Naive thymus-derived CD4-positive, alpha-beta T cell (primary cell): ENCODE results near the gene TBC1D10B. TPM values are rescaled to one million over a fixed set of nuclear protein-coding genes. Genes with fewer than 3 reads are reported as not detected.
"Not testable (repeated sequence)": the region's sequence is repeated elsewhere in the genome, so short reads cannot be mapped to it uniquely, and the experiment has no call there.

Source experiments
- ATAC-seq: fragments of 150-1000 bp; cut with Tn5 transposase; 2 replicates; pipeline ENCODE4 v1.10.0; 2021; ENCODE audit warnings: mild to moderate bottlenecking, moderate library complexity
- CTCF ChIA-PET: fragments of 350-600 bp; sonication (Branson Sonifier 250); formaldehyde crosslinking; loops from one replicate; lab custom pipeline; 2021; ENCODE audit warnings: antibody characterized with exemption; lab: Charles Lee
- POLR2A ChIA-PET: fragments of 350-600 bp; sonication (Branson Sonifier 250); formaldehyde crosslinking; loops from one replicate; lab custom pipeline; 2021; ENCODE audit warnings: antibody characterized with exemption, inconsistent platforms; lab: Charles Lee
- DNase-seq, 9 donors: peaks; one replicate each; pipeline versions ENCODE4 v3.0.0 to v3.0.0-alpha.2; 2020 to 2022; ENCODE audit warnings: mixed read lengths in 1 of 9
- H3K27ac ChIP-seq: one replicate; pipeline ENCODE4 v1.7.0; 2013; ENCODE audit warnings: mild to moderate bottlenecking, low read depth, low read length, moderate library complexity
- H3K27me3 ChIP-seq, 2 donors: one replicate each; pipeline ENCODE4 v1.7.0; 2013; ENCODE audit warnings: low read length in 2 of 2, mild to moderate bottlenecking in 2 of 2, moderate library complexity in 2 of 2; ENCODE audit not compliant: control insufficient read depth in 2 of 2, insufficient read depth in 2 of 2
- H3K36me3 ChIP-seq, 3 experiments: 1 replicate in 2 of 3; 2 replicates in 1 of 3; pipeline ENCODE4 v1.7.0; 2013; ENCODE audit warnings: low read length in 3 of 3, mild to moderate bottlenecking in 3 of 3, moderate library complexity in 1 of 3; ENCODE audit not compliant: insufficient read depth in 3 of 3, control insufficient read depth in 2 of 3
- H3K4me1 ChIP-seq, 2 donors: one replicate each; pipeline ENCODE4 v1.7.0; 2013; ENCODE audit warnings: low read length in 2 of 2, mild to moderate bottlenecking in 2 of 2, moderate library complexity in 1 of 2; ENCODE audit not compliant: control insufficient read depth in 2 of 2, insufficient read depth in 2 of 2
- H3K4me3 ChIP-seq: 2 replicates; pipeline ENCODE4 v1.7.0; 2013; ENCODE audit warnings: mild to moderate bottlenecking, low read length
- H3K9me3 ChIP-seq, 3 experiments: 1 replicate in 2 of 3; 2 replicates in 1 of 3; pipeline ENCODE4 v1.7.0; 2013; ENCODE audit warnings: low read length in 3 of 3; ENCODE audit not compliant: control insufficient read depth in 2 of 3
- H3K27ac Mint-ChIP-seq, 9 donors: one replicate each; pipeline ENCODE4 v1.8.0; 2020 to 2022; ENCODE audit warnings: mixed read lengths in 9 of 9, mild to moderate bottlenecking in 8 of 9, moderate library complexity in 5 of 9, inconsistent platforms in 2 of 9
- H3K27me3 Mint-ChIP-seq, 5 donors: one replicate each; pipeline ENCODE4 v1.8.0; 2021 to 2022; ENCODE audit warnings: mixed read lengths in 5 of 5, mild to moderate bottlenecking in 1 of 5
- H3K36me3 Mint-ChIP-seq, 5 donors: one replicate each; pipeline ENCODE4 v1.8.0; 2020 to 2022; ENCODE audit warnings: mixed read lengths in 5 of 5, mild to moderate bottlenecking in 3 of 5, inconsistent platforms in 1 of 5
- H3K4me1 Mint-ChIP-seq, 7 donors: one replicate each; pipeline ENCODE4 v1.8.0; 2020 to 2022; ENCODE audit warnings: mixed read lengths in 7 of 7, mild to moderate bottlenecking in 3 of 7, inconsistent platforms in 1 of 7
- H3K4me3 Mint-ChIP-seq, 10 donors: one replicate each; pipeline ENCODE4 v1.8.0; 2020 to 2022; ENCODE audit warnings: mild to moderate bottlenecking in 10 of 10, mixed read lengths in 10 of 10, moderate library complexity in 6 of 10, inconsistent platforms in 2 of 10
- H3K9me3 Mint-ChIP-seq, 11 donors: one replicate each; pipeline ENCODE4 v1.8.0; 2020 to 2022; ENCODE audit warnings: mixed read lengths in 11 of 11, mild to moderate bottlenecking in 4 of 11, inconsistent platforms in 1 of 11, moderate library complexity in 1 of 11
- intact Hi-C, 2 donors: fragments of 100-400 bp; cut with micrococcal nuclease; formaldehyde crosslinking; loops; one replicate each; pipeline ENCODE4 v1.15.1; 2023
- polyA plus RNA-seq, 2 donors: library from polyadenylated mRNA; unstranded; fragments of 300-500 nt; fragmentation: Illumina TruSeq; gene quantifications; one replicate each; pipeline ENCODE4 v1.2.3, GENCODE V29; 2021
- total RNA-seq, 6 experiments: library from RNA in 5 of 6; stranded (reverse) in 5 of 6; gene quantifications; 1 replicate in 5 of 6; 2 replicates in 1 of 6; pipeline ENCODE4 v1.2.3 and lab custom pipeline; 2021 to 2026

TBC1D10B gene
- total and polyA plus RNA-seq, 7 experiments from 2014 or later = 7.6 to 70.0 (median 43.8) TPM

DNA sequence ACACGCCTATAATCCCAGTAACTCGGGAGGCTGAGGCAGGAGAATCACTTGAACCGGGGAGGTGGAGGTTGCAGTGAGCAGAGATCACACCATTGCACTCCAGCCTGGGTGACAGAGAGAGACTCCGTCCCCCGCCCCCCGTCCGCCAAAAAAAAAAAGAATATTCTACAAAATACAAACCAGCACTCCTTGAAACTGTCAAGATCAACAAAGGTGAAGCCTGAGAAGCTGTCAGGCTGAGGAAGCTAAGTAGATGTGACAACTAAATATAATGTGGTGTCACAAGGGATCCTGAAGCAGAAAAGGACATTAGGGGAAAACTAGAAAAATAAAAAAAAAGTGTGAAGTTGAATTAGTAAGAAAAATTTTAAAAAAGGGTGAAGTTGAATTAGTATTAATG, 21.4 kb downstream of the TBC1D10B start:
- Mint-ChIP-seq H3K36me3 (peaks cover 0 to 15% (median 4%) of the 10 kb centered on the region in 5 donors), H3K27me3 (no peaks in the 10 kb centered on the region), H3K9me3 (no peaks in the 10 kb centered on the region), H3K4me1 (peaks cover 0 to 25% (median 13%) of the 10 kb centered on the region in 7 donors), H3K27ac (peak overlapping the region in 3 of 9 donors; percentile 36 to 87 (median 36)), H3K4me3 (no peak overlapping the region)
- ChIA-PET CTCF (no interaction called here), POLR2A (interaction anchor here (0.9 to 1.5 kb wide), 2 partner anchors 13 to 220 kb away, joined by 5 to 6 read pairs; no protein-coding TSS in a partner anchor)
- H3K4me1 ChIP-seq = peaks cover 3 to 5% of the 10 kb centered on the region in 2 donors
- no peaks in the 10 kb centered on the region for H3K9me3 ChIP-seq
- H3K36me3 ChIP-seq = peaks cover 0 to 39% (median 22%) of the 10 kb centered on the region in 3 experiments
- no peak for ATAC-seq
- no peaks in the 10 kb centered on the region for H3K27me3 ChIP-seq
- intact Hi-C loops = no loop called here
- H3K27ac ChIP-seq = no peak overlapping the region
- DNase-seq = no peak
- H3K4me3 ChIP-seq = no peak overlapping the region

DNA sequence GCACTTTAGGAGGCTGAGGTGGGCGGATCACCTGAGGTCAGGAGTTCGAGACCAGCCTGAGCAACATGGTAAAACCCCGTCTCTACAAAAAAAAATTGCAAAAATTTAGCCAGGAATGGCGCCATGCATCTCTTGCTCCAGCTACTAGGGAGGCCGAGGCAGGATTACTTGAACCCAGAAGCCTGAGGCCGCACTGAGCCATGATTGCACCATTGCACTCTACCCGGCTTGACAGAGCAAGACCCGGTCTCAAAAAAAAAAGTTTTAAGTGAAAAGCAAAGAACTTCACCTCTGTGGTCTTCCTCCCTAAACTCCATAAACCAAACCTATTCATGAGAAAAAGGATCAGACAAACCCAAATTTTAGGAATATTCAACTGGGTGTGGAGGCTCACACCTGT, 22.2 kb downstream of the TBC1D10B start:
- H3K9me3 ChIP-seq = no peaks in the 10 kb centered on the region
- Mint-ChIP-seq H3K36me3 (peaks cover 0 to 15% (median 4%) of the 10 kb centered on the region in 5 donors), H3K27me3 (no peaks in the 10 kb centered on the region), H3K4me3 (no peak overlapping the region), H3K27ac (peak overlapping the region in 1 of 9 donors; percentile 60), H3K9me3 (no peaks in the 10 kb centered on the region), H3K4me1 (peaks cover 0 to 20% (median 5%) of the 10 kb centered on the region in 7 donors)
- no peak overlapping the region for H3K27ac ChIP-seq
- no peaks in the 10 kb centered on the region for H3K27me3 ChIP-seq
- peaks cover 0 to 30% (median 21%) of the 10 kb centered on the region in 3 experiments for H3K36me3 ChIP-seq
- CTCF ChIA-PET = no interaction called here
- POLR2A ChIA-PET = interaction anchor here (0.8 to 0.9 kb wide), 2 partner anchors 35 to 220 kb away, joined by 3 to 6 read pairs; no protein-coding TSS in a partner anchor
- no peaks in the 10 kb centered on the region for H3K4me1 ChIP-seq
- ATAC-seq = no peak
- no peak for DNase-seq
- intact Hi-C loops = no loop called here
- H3K4me3 ChIP-seq = no peak overlapping the region

DNA sequence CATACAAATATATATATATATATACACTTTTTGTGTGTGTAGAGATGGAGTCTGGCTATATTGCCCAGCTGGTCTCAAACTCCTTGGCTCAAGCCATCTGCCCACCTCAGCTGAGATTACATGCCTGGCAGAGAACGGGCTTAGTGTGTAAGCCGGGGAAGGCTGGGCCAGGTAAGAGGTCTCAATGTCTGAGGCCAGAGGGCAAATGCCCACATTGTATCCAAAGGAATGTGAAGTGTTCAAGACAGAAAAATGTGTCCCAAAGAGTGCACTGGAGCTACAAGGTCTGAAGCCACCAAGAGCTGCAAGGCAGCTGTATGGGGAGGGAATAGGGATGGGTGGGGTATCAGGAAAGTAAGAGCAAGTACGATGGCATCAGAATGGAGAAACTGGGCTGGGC, 24.0 kb downstream of the TBC1D10B start:
- Histone ChIP-seq H3K27me3 (no peaks in the 10 kb centered on the region), H3K9me3 (no peaks in the 10 kb centered on the region), H3K4me3 (no peak overlapping the region), H3K36me3 (peaks cover 0 to 12% (median 3%) of the 10 kb centered on the region in 3 experiments), H3K4me1 (no peaks in the 10 kb centered on the region), H3K27ac (no peak overlapping the region)
- Mint-ChIP-seq H3K27me3 (no peaks in the 10 kb centered on the region), H3K4me1 (peaks cover 0 to 18% (median 4%) of the 10 kb centered on the region in 7 donors), H3K36me3 (peaks cover 0 to 5% (median 4%) of the 10 kb centered on the region in 5 donors), H3K4me3 (no peak overlapping the region), H3K27ac (peak overlapping the region in 4 of 9 donors; percentile 15 to 46 (median 30)), H3K9me3 (no peaks in the 10 kb centered on the region)
- intact Hi-C loops = no loop called here
- DNase-seq (peak in 1 of 9 donors; percentile 17), ATAC-seq (no peak)
- ChIA-PET CTCF (no interaction called here), POLR2A (no interaction called here)

DNA sequence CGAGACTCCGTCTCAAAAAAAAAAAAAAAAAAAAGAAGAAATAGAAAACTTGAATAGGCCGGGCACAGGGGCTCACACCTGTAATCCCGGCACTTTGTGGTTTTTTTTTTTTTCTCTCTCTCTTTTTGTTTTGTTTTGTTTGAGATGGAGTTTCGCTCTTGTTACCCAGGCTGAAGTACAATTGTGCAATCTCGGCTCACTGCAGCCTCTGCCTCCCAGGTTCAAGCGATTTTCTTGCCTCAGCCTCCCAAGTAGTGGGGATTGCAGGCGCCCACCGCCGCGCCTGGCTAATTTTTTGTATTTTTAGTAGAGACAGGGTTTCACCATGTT, 26.8 kb downstream of the TBC1D10B start:
- H3K27ac ChIP-seq, POLR2A ChIA-PET, H3K27me3 Mint-ChIP-seq, ATAC-seq, H3K4me1 Mint-ChIP-seq, H3K4me3 Mint-ChIP-seq, H3K4me3 ChIP-seq, H3K4me1 ChIP-seq, H3K27ac Mint-ChIP-seq, H3K36me3 Mint-ChIP-seq, intact Hi-C loops, H3K27me3 ChIP-seq, H3K9me3 ChIP-seq, H3K9me3 Mint-ChIP-seq, DNase-seq, H3K36me3 ChIP-seq, CTCF ChIA-PET: not testable (repeated sequence)

DNA sequence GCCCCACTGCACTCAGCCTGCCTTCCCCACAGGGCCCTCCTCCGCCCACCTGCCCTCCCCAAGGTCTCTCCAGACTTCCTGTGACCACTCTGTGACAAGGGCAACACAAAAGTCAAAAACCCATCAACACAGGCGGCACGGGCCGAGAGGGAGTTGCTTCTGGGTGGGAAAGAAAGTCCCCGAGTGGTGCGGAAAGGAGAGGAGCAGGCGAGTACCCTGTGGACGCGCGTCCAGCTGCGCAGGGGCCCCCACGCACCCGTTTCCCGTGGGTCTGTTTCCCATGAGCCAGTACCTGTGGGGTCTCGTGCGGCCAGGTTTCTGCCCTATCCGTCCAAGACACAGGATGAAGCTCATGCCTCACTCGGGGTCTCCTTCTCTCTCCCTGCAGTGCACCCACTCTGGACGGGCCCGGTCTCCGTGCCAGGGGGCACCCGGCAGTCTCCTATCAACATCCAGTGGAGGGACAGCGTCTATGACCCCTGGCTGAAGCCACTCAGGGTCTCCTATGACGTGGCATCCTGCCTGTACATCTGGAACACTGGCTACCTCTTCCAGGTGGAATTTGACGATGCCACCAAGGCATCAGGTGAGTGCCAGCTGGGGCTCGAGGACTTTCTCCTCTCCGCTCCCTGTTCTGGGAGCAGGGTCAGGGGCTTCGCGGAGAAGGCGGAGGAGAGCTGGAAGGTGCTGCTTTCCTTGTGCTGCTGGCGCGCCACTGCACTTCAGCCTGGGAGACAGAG, 27.4 kb downstream of the TBC1D10B start:
- no peak for ATAC-seq
- Mint-ChIP-seq H3K27me3 (no peaks in the 10 kb centered on the region), H3K4me3 (no peak overlapping the region), H3K4me1 (peaks cover 0 to 6% (median 5%) of the 10 kb centered on the region in 7 donors), H3K36me3 (no peaks in the 10 kb centered on the region), H3K9me3 (no peaks in the 10 kb centered on the region), H3K27ac (no peak overlapping the region)
- Histone ChIP-seq H3K9me3 (no peaks in the 10 kb centered on the region), H3K27me3 (no peaks in the 10 kb centered on the region), H3K36me3 (no peaks in the 10 kb centered on the region), H3K4me3 (no peak overlapping the region), H3K27ac (no peak overlapping the region), H3K4me1 (no peaks in the 10 kb centered on the region)
- POLR2A ChIA-PET = interaction anchor here (0.5 kb wide), 1 partner anchor 269 kb away, joined by 3 read pairs; no protein-coding TSS in a partner anchor
- DNase-seq = no peak
- CTCF ChIA-PET = interaction anchor here (1.5 kb wide), 1 partner anchor 67 kb away, joined by 3 read pairs; no protein-coding TSS in a partner anchor
- intact Hi-C loops = no loop called here

DNA sequence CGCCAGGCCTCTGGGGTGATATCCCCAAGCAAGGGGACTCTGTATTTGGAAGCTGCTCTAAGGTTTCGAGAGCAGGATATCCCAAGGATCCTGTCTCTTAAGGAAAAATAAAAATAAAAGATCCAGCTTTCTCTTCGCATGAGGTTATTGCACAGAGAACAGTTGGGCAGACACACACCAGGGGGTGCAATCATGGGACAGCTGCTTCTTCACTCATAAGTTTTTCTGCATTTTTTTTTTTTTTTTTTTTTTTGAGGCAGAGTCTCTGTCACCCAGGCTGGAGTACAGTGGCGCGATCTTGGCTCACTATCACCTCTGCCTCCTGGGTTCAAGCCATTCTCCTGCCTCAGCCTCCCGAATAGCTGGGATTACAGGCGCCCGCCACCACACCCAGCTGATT, 28.3 kb downstream of the TBC1D10B start:
- H3K4me3 ChIP-seq, H3K36me3 Mint-ChIP-seq, H3K27ac Mint-ChIP-seq, H3K4me1 ChIP-seq, H3K27me3 Mint-ChIP-seq, ATAC-seq, H3K27me3 ChIP-seq, H3K9me3 ChIP-seq, DNase-seq, POLR2A ChIA-PET, H3K27ac ChIP-seq, H3K4me3 Mint-ChIP-seq, H3K36me3 ChIP-seq, intact Hi-C loops, H3K9me3 Mint-ChIP-seq: not testable (repeated sequence)
- CTCF ChIA-PET = interaction anchor here (1.5 kb wide), 1 partner anchor 68 kb away, joined by 3 read pairs; no protein-coding TSS in a partner anchor
- peaks cover 0 to 10% (median 5%) of the 10 kb centered on the region in 7 donors for H3K4me1 Mint-ChIP-seq
